GM12872 (cell line): ENCODE data around the gene OPHN1.
A peak's percentile ranks its signal among the peaks of the same experiment; 100 is the strongest.

Experiments used
- CTCF ChIP-seq: IDR thresholded peaks from 3 replicates; pipeline ENCODE4 v1.5.1; 2011; ENCODE audit warnings: low read depth, mild to moderate bottlenecking, low read length, moderate library complexity; ENCODE audit not compliant: insufficient read depth

The OPHN1 gene

GRCh38 chrX:68261060-68261672, 172.1 kb downstream of the OPHN1 start:
- no peak for TF ChIP-seq CTCF

GRCh38 chrX:68256990-68257389, 176.3 kb downstream of the OPHN1 start:
- no peak for TF ChIP-seq CTCF

GRCh38 chrX:68254738-68255645, 178.3 kb downstream of the OPHN1 start:
- no peak for TF ChIP-seq CTCF

GRCh38 chrX:68252664-68253063, 180.6 kb downstream of the OPHN1 start:
- TF ChIP-seq CTCF, result no peak

GRCh38 chrX:68249903-68250302, 183.4 kb downstream of the OPHN1 start:
- no peak for TF ChIP-seq CTCF

GRCh38 chrX:68249401-68249831, 183.9 kb downstream of the OPHN1 start:
- no peak for TF ChIP-seq CTCF

- TF ChIP-seq CTCF, result peak; percentile 46; the same call in 2 of the 3 replicates
Observed at GRCh38 chrX:68238568-68238967, 194.7 kb downstream of the OPHN1 start.
